Femur (tissue), 1 donor: ENCODE results near the gene ZNF580.

ENCODE experiments used
- DNase-seq: peaks from one replicate; pipeline ENCODE4 v3.0.0-alpha.2; 2017

The ZNF580 gene

GRCh38 chr19:55625004-55625326 lies 15.8 kb upstream of the ZNF580 start:
- no peak for DNase-seq

GRCh38 chr19:55626350-55626749 lies 14.5 kb upstream of the ZNF580 start:
- DNase-seq: no peak

GRCh38 chr19:55632463-55632834 lies 8.4 kb upstream of the ZNF580 start:
- peak; percentile 91 for DNase-seq

- no peak for DNase-seq
Observed at GRCh38 chr19:55633861-55634260, 6.9 kb upstream of the ZNF580 start.

GRCh38 chr19:55635334-55635717 lies 5.5 kb upstream of the ZNF580 start:
- DNase-seq: no peak

GRCh38 chr19:55635856-55636440 lies 4.9 kb upstream of the ZNF580 start:
- DNase-seq: no peak

- DNase-seq: no peak
Observed at GRCh38 chr19:55636723-55637122, 4.1 kb upstream of the ZNF580 start.

- no peak for DNase-seq
Observed at GRCh38 chr19:55637534-55637933, 3.3 kb upstream of the ZNF580 start.

GRCh38 chr19:55638864-55639359 lies 1.9 kb upstream of the ZNF580 start:
- peak; percentile 45 for DNase-seq

- DNase-seq: peak; percentile 82
Observed at GRCh38 chr19:55640043-55640576, 692 bp upstream of the ZNF580 start.

GRCh38 chr19:55641426-55642152 lies 787 bp downstream of the ZNF580 start:
- peak; percentile 23 for DNase-seq

- DNase-seq: peak; percentile 49
Observed at GRCh38 chr19:55642153-55643002, 1.6 kb downstream of the ZNF580 start.

GRCh38 chr19:55643003-55643886 lies 2.4 kb downstream of the ZNF580 start, which contains the start of gene ZNF581:
TSS of gene ZNF581 (plus strand) at chr19:55643649. CDS start at chr19:55644572, 923 bp downstream.
- DNase-seq: peak; percentile 84

- no peak for DNase-seq
Observed at GRCh38 chr19:55643887-55644176, 3.0 kb downstream of the ZNF580 start.

GRCh38 chr19:55644191-55644833 lies 3.5 kb downstream of the ZNF580 start:
- peak; percentile 20 for DNase-seq

GRCh38 chr19:55644842-55645511 lies 4.2 kb downstream of the ZNF580 start:
- peak; percentile 21 for DNase-seq

- no peak for DNase-seq
Observed at GRCh38 chr19:55645512-55645881, 4.7 kb downstream of the ZNF580 start.

GRCh38 chr19:55646889-55647731 lies 6.3 kb downstream of the ZNF580 start:
- peak; percentile 18 for DNase-seq

GRCh38 chr19:55647732-55648584 lies 7.2 kb downstream of the ZNF580 start, which contains the start of gene CCDC106:
TSS of gene CCDC106 (plus strand) at chr19:55648212. CDS start at chr19:55649047, 835 bp downstream.
- peak; percentile 87 for DNase-seq
